ENCODE measurements around the gene RNF182.

GRCh38 chr6:13923527-13924145 is 1.1 kb upstream of the RNF182 start:
- no peak for TF ChIP-seq EZH2 (IDR thresholded peaks at IDR 0.05; ENCODE audit: insufficient read depth, low read length)
- TF ChIP-seq, protein P1, sequence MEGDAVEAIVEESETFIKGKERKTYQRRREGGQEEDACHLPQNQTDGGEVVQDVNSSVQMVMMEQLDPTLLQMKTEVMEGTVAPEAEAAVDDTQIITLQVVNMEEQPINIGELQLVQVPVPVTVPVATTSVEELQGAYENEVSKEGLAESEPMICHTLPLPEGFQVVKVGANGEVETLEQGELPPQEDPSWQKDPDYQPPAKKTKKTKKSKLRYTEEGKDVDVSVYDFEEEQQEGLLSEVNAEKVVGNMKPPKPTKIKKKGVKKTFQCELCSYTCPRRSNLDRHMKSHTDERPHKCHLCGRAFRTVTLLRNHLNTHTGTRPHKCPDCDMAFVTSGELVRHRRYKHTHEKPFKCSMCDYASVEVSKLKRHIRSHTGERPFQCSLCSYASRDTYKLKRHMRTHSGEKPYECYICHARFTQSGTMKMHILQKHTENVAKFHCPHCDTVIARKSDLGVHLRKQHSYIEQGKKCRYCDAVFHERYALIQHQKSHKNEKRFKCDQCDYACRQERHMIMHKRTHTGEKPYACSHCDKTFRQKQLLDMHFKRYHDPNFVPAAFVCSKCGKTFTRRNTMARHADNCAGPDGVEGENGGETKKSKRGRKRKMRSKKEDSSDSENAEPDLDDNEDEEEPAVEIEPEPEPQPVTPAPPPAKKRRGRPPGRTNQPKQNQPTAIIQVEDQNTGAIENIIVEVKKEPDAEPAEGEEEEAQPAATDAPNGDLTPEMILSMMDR (IDR thresholded peaks at IDR 0.05; ENCODE audit: insufficient read depth, low read depth, low read length) = no peak
